Hepatocyte (in vitro differentiated cells): ENCODE results near the gene LDLRAD3.

Experiments
- CTCF ChIP-seq: fragments of 200-600 bp; sonication (generic); IDR thresholded peaks from 2 replicates; pipeline ENCODE4 v1.5.1; 2016; ENCODE audit warnings: antibody characterized with exemption, mild to moderate bottlenecking; ENCODE audit not compliant: poor library complexity
- EZH2phosphoT487 ChIP-seq: fragments of 200-600 bp; sonication (generic); IDR thresholded peaks from one replicate; pipeline ENCODE4 v1.6.1; 2018; ENCODE audit warnings: antibody characterized with exemption, mild to moderate bottlenecking, low read depth, moderate library complexity; ENCODE audit not compliant: unreplicated experiment, severe bottlenecking

GRCh38 chr11:36121054-36121453 lies 177.2 kb downstream of the LDLRAD3 start:
- TF ChIP-seq CTCF = no peak
- no peak for TF ChIP-seq EZH2phosphoT487
